Left kidney (tissue), 1 donor: Measurements from ENCODE around the gene NDUFAF8. TPM values are rescaled to one million over a fixed set of nuclear protein-coding genes. Genes with fewer than 3 reads are reported as not detected.

ENCODE experiments used
- polyA plus RNA-seq: library from polyadenylated mRNA; unstranded; fragments of 120-200 nt; gene quantifications from one replicate; pipeline ENCODE4 v1.2.1, GENCODE V29; 2013; ENCODE audit not compliant: insufficient read length

Gene NDUFAF8
- polyA plus RNA-seq, 1 donor: 39.9 TPM

Other genes starting within 250 kb of the NDUFAF8 start
- 28.4 TPM for gene CHMP6, start 247.5 kb upstream of the NDUFAF8 start, polyA plus RNA-seq
- 37.2 TPM for gene BAIAP2, start 204.2 kb upstream of the NDUFAF8 start, polyA plus RNA-seq
- 0.33 TPM for gene PVALEF, start 73.8 kb upstream of the NDUFAF8 start, polyA plus RNA-seq
- 3.9 TPM for gene AATK, start 73.1 kb upstream of the NDUFAF8 start, polyA plus RNA-seq
- gene CEP131, start 16.4 kb upstream of the NDUFAF8 start, polyA plus RNA-seq: 15.7 TPM
- 18.4 TPM for gene TEPSIN, start 263 bp upstream of the NDUFAF8 start, polyA plus RNA-seq
- gene SLC38A10, start 56.0 kb downstream of the NDUFAF8 start, polyA plus RNA-seq: 56.3 TPM
- gene BAHCC1, start 156.1 kb downstream of the NDUFAF8 start, polyA plus RNA-seq: 17.9 TPM